Glutamatergic neuron (in vitro differentiated cells): ENCODE measurements around the gene DOCK1. TPM values are rescaled to one million over a fixed set of nuclear protein-coding genes. Genes with fewer than 3 reads are reported as not detected.

Source experiments
- DNase-seq: peaks from one replicate; pipeline ENCODE4 v3.0.0; 2022
- H3K27ac Mint-ChIP-seq: one replicate; pipeline ENCODE4 v1.8.0; 2020; ENCODE audit warnings: mild to moderate bottlenecking, mixed read lengths, inconsistent platforms; ENCODE audit not compliant: unreplicated experiment
- H3K27me3 Mint-ChIP-seq: one replicate; pipeline ENCODE4 v1.8.0; 2020; ENCODE audit warnings: mild to moderate bottlenecking, moderate library complexity, mixed read lengths, inconsistent platforms; ENCODE audit not compliant: unreplicated experiment
- H3K36me3 Mint-ChIP-seq: one replicate; pipeline ENCODE4 v1.8.0; 2020; ENCODE audit warnings: mild to moderate bottlenecking, mixed read lengths, inconsistent platforms; ENCODE audit not compliant: unreplicated experiment
- H3K4me1 Mint-ChIP-seq: one replicate; pipeline ENCODE4 v1.8.0; 2020; ENCODE audit warnings: mild to moderate bottlenecking, low read depth, mixed read lengths, inconsistent platforms; ENCODE audit not compliant: unreplicated experiment
- H3K4me3 Mint-ChIP-seq: one replicate; pipeline ENCODE4 v1.8.0; 2020; ENCODE audit warnings: mild to moderate bottlenecking, mixed read lengths, inconsistent platforms; ENCODE audit not compliant: unreplicated experiment
- H3K9me3 Mint-ChIP-seq: one replicate; pipeline ENCODE4 v1.8.0; 2020; ENCODE audit warnings: mild to moderate bottlenecking, moderate library complexity, mixed read lengths, inconsistent platforms; ENCODE audit not compliant: unreplicated experiment
- CTCF ChIP-seq: fragments of 200-600 bp; sonication (generic); IDR thresholded peaks from one replicate; pipeline ENCODE4 v1.5.0; 2021; ENCODE audit not compliant: partially characterized antibody, unreplicated experiment
- total RNA-seq: library from RNA; stranded (reverse); fragmentation: NEBNext Ultra II Directional; extraction: Animal tissue kit (Norgen Biotek cat#: 25700); gene quantifications from one replicate; pipeline ENCODE4 v1.2.1, GENCODE V29; 2021; ENCODE audit not compliant: unreplicated experiment

DOCK1 gene
- total RNA-seq, 1 donor from 2014 or later, result 19.7 TPM

DNA sequence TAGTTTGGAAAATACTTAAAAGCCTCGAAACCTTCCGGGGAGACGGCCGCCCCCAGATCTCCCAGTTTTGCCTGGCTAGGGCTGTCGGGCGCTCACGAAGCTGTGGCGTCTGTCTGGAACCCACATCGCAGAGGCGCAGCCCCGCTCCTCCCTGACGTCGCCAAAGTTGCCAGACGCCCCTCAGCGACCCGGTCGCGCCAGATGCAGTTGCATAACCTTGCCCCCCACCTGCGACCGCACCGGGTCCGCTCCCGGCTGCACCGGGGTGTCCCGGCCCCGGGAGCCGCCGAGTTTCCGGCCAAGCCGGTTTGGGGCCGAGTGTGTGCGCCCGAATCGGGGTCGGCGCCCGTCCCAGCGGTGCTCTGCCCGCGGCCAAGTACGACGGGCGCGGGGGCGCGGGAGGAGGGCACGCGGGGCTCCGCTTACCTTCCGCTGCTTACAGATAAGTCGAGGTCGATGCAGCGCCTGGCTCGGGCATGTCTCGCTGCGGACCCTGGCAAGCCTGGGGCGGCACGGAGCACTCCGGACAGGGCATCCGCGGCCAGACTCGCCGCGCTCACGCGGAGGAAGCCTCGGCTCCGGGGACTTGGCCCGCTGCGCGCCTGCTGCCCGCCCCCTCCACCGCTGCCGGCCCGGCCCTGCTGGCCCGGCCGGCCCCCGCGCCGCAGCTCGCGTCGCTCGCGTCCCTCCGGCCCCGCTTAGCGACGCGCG lies 290.5 kb downstream of the DOCK1 start:
- peak overlapping the region; percentile 72 for H3K4me3 Mint-ChIP-seq
- DNase-seq, result peak; percentile 37
- no peaks in the 10 kb centered on the region for H3K36me3 Mint-ChIP-seq
- TF ChIP-seq CTCF, result no peak
- peaks cover 3% of the 10 kb centered on the region for H3K9me3 Mint-ChIP-seq
- H3K27me3 Mint-ChIP-seq, result peaks cover 4% of the 10 kb centered on the region
- no peak overlapping the region for H3K27ac Mint-ChIP-seq
- H3K4me1 Mint-ChIP-seq, result no peaks in the 10 kb centered on the region

DNA sequence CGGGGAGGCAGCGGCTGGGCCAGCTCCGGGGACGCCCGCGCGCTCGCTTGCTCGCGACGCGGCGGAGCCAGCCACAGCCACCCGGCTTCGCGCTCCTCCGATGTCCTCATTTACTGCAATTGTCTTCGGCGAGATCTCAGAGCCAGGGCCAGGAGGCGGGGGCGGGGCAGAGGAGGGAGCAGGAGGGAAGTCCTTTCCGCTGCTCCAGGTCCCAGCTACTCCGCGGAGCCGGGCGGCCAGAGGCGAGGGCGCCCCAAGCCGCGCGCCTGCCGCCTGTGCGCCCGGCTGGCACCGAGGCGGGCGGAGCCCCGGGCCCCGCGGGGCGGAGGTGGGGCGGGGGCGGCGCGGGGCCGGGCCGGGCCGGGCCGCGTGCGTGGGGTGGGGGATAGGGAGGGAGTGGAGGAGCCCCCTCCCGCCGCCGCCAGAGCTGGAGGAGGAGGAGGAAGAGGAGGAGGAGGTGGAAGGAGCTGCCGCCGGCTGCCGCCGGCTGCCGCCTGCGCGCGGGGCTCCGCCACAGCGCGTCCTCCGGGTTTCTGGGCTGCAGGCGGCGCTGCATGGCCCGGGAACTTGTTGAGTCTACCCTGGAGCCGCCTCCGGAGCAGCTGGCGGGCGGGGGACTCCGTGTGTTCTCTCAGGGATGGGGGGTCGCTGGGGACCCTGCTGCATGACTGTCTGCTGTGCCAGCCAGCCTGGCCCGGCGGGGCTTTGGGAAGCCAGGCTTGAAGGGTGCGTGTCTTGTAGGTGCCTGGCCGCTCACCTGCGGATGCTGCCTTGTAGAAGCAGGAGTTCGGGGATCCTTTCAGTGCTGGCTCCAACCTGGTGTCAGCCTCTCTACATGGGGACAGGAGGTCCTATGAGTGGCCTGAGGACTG lies 291.3 kb downstream of the DOCK1 start, which contains the start of gene INSYN2A:
INSYN2A (minus strand) TSS at position 310 of the 872 bp plus-strand sequence. CDS start 20,196 bp downstream, outside the sequence.
- no peak for TF ChIP-seq CTCF
- H3K36me3 Mint-ChIP-seq, result no peaks in the 10 kb centered on the region
- H3K9me3 Mint-ChIP-seq, result peaks cover 3% of the 10 kb centered on the region
- DNase-seq, result peak; percentile 76
- H3K4me1 Mint-ChIP-seq, result no peaks in the 10 kb centered on the region
- peak within 1 kb of the TSS; percentile 87 for H3K4me3 Mint-ChIP-seq
- H3K27ac Mint-ChIP-seq, result peak within 1 kb of the TSS; percentile 72
- peaks cover 4% of the 10 kb centered on the region for H3K27me3 Mint-ChIP-seq

- Mint-ChIP-seq H3K4me3 (peak overlapping the region; percentile 87), H3K4me1 (no peaks in the 10 kb centered on the region), H3K36me3 (no peaks in the 10 kb centered on the region), H3K27me3 (peaks cover 4% of the 10 kb centered on the region), H3K9me3 (peaks cover 3% of the 10 kb centered on the region), H3K27ac (peak overlapping the region; percentile 72)
- no peak for TF ChIP-seq CTCF
- no peak for DNase-seq
These were observed 291.9 kb downstream of the DOCK1 start for GRCh38 chr10:127197154-127197432.

- H3K9me3 Mint-ChIP-seq, result peaks cover 3% of the 10 kb centered on the region
- no peak for TF ChIP-seq CTCF
- H3K4me1 Mint-ChIP-seq, result no peaks in the 10 kb centered on the region
- no peak overlapping the region for H3K4me3 Mint-ChIP-seq
- H3K27me3 Mint-ChIP-seq, result peaks cover 4% of the 10 kb centered on the region
- H3K27ac Mint-ChIP-seq, result no peak overlapping the region
- DNase-seq, result no peak
- H3K36me3 Mint-ChIP-seq, result no peaks in the 10 kb centered on the region
These were observed 293.1 kb downstream of the DOCK1 start for GRCh38 chr10:127198307-127198706.

DNA sequence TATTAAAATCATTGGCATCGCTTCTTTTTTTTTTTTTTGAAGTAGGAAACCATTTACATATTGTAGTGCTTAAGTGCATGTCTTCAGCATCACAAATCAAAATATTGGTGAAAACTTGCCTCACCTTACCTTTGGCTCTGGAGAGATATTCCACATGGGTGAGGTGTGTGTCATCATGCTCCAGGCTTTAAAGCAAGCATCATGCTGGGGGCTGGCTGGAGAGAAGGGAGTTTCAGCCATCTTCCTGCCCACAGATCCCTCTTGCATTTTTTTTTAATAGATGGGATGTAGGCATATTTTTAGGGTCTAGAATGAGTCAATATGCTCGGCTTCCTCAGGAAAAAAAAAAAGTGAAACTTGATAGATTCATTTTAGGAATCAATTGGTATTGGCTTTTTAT lies 293.5 kb downstream of the DOCK1 start:
- no peak for DNase-seq
- TF ChIP-seq CTCF, result no peak
- Mint-ChIP-seq H3K27me3 (peaks cover 4% of the 10 kb centered on the region), H3K9me3 (peaks cover 3% of the 10 kb centered on the region), H3K4me1 (no peaks in the 10 kb centered on the region), H3K4me3 (no peak overlapping the region), H3K36me3 (no peaks in the 10 kb centered on the region), H3K27ac (no peak overlapping the region)
